ENCODE results near the gene NAPA. TPM values are rescaled to one million over a fixed set of nuclear protein-coding genes. Genes with fewer than 3 reads are reported as not detected.

NAPA gene
- polyA plus RNA-seq, 1 experiment = 84.1 TPM

GRCh38 chr19:47465957-47466356 is 48.9 kb downstream of the NAPA start:
- Histone ChIP-seq H3K4me3 (ENCODE audit: low read depth, low read length) (no peak overlapping the region), H3K9me3 (ENCODE audit: control insufficient read depth, insufficient read depth, low read length) (no peaks in the 10 kb centered on the region; the same call in 1 of the 2 replicates), H3K27ac (ENCODE audit: low read depth, low read length) (no peak overlapping the region), H3K27me3 (ENCODE audit: control insufficient read depth, insufficient read depth, low read length) (peaks cover 40% of the 10 kb centered on the region)
- no peak for DNase-seq (ENCODE audit: low read depth, low spot score)
- ChIA-PET CTCF (no interaction called here), POLR2A (no interaction called here)
- no peak for TF ChIP-seq CTCF (IDR thresholded peaks at IDR 0.05; ENCODE audit: low read depth, low read length)

GRCh38 chr19:47464675-47465419 is 50.0 kb downstream of the NAPA start:
- H3K27me3 ChIP-seq (ENCODE audit: control insufficient read depth, insufficient read depth, low read length) = peaks cover 34% of the 10 kb centered on the region
- no peak for TF ChIP-seq CTCF (IDR thresholded peaks at IDR 0.05; ENCODE audit: low read depth, low read length)
- no peak for DNase-seq (ENCODE audit: low read depth, low spot score)
- no peak overlapping the region for H3K4me3 ChIP-seq (ENCODE audit: low read depth, low read length)
- CTCF ChIA-PET = no interaction called here
- no peaks in the 10 kb centered on the region; the same call in 1 of the 2 replicates for H3K9me3 ChIP-seq (ENCODE audit: control insufficient read depth, insufficient read depth, low read length)
- POLR2A ChIA-PET = no interaction called here
- no peak overlapping the region for H3K27ac ChIP-seq (ENCODE audit: low read depth, low read length)

GRCh38 chr19:47461876-47462275 is 53.0 kb downstream of the NAPA start:
- peaks cover under 1% of the 10 kb centered on the region; the same call in 1 of the 2 replicates for H3K9me3 ChIP-seq (ENCODE audit: control insufficient read depth, insufficient read depth, low read length)
- H3K27ac ChIP-seq (ENCODE audit: low read depth, low read length) = no peak overlapping the region
- ChIA-PET CTCF (no interaction called here), POLR2A (interaction anchor here (0.7 kb wide), 1 partner anchor 669 kb away, joined by 3 read pairs; no protein-coding TSS in a partner anchor)
- no peak for DNase-seq (ENCODE audit: low read depth, low spot score)
- TF ChIP-seq CTCF (IDR thresholded peaks at IDR 0.05; ENCODE audit: low read depth, low read length) = no peak
- H3K27me3 ChIP-seq (ENCODE audit: control insufficient read depth, insufficient read depth, low read length) = peaks cover 29% of the 10 kb centered on the region
- no peak overlapping the region for H3K4me3 ChIP-seq (ENCODE audit: low read depth, low read length)

- no peak overlapping the region for H3K27ac ChIP-seq (ENCODE audit: low read depth, low read length)
- POLR2A ChIA-PET = no interaction called here
- H3K4me3 ChIP-seq (ENCODE audit: low read depth, low read length) = no peak overlapping the region
- CTCF ChIA-PET = no interaction called here
- H3K27me3 ChIP-seq (ENCODE audit: control insufficient read depth, insufficient read depth, low read length) = peaks cover 43% of the 10 kb centered on the region
- H3K9me3 ChIP-seq (ENCODE audit: control insufficient read depth, insufficient read depth, low read length) = peaks cover 20% of the 10 kb centered on the region
- DNase-seq (ENCODE audit: low read depth, low spot score) = no peak
- no peak for TF ChIP-seq CTCF (IDR thresholded peaks at IDR 0.05; ENCODE audit: low read depth, low read length)
Measured at GRCh38 chr19:47459477-47459876, 55.4 kb downstream of the NAPA start.

GRCh38 chr19:47458672-47459071 is 56.2 kb downstream of the NAPA start:
- DNase-seq (ENCODE audit: low read depth, low spot score) = no peak
- ChIA-PET POLR2A (no interaction called here), CTCF (no interaction called here)
- no peak overlapping the region for H3K4me3 ChIP-seq (ENCODE audit: low read depth, low read length)
- H3K27me3 ChIP-seq (ENCODE audit: control insufficient read depth, insufficient read depth, low read length) = peaks cover 40% of the 10 kb centered on the region
- H3K9me3 ChIP-seq (ENCODE audit: control insufficient read depth, insufficient read depth, low read length) = peaks cover 20% of the 10 kb centered on the region
- TF ChIP-seq CTCF (IDR thresholded peaks at IDR 0.05; ENCODE audit: low read depth, low read length) = no peak
- H3K27ac ChIP-seq (ENCODE audit: low read depth, low read length) = no peak overlapping the region
